Mammary epithelial cell (primary cell): ENCODE results near the gene C10orf95.

ENCODE experiments used
- EZH2 ChIP-seq: IDR thresholded peaks from 2 replicates; pipeline ENCODE4 v1.6.1; 2012; ENCODE audit warnings: low read length, inconsistent platforms, borderline replicate concordance
- TF ChIP-seq, protein P1 (sequence below), 2 donors: IDR thresholded peaks in 1 of 2; conservative IDR thresholded peaks in 1 of 2; 2 replicates each; pipeline ENCODE4 v1.5.1; 2011 to 2012; ENCODE audit warnings: inconsistent platforms in 2 of 2, low read length in 2 of 2, mild to moderate bottlenecking in 2 of 2, control low read depth in 1 of 2, low read depth in 1 of 2; ENCODE audit not compliant: insufficient read depth in 1 of 2; ENCODE audit errors: extremely low read depth in 1 of 2

DNA sequence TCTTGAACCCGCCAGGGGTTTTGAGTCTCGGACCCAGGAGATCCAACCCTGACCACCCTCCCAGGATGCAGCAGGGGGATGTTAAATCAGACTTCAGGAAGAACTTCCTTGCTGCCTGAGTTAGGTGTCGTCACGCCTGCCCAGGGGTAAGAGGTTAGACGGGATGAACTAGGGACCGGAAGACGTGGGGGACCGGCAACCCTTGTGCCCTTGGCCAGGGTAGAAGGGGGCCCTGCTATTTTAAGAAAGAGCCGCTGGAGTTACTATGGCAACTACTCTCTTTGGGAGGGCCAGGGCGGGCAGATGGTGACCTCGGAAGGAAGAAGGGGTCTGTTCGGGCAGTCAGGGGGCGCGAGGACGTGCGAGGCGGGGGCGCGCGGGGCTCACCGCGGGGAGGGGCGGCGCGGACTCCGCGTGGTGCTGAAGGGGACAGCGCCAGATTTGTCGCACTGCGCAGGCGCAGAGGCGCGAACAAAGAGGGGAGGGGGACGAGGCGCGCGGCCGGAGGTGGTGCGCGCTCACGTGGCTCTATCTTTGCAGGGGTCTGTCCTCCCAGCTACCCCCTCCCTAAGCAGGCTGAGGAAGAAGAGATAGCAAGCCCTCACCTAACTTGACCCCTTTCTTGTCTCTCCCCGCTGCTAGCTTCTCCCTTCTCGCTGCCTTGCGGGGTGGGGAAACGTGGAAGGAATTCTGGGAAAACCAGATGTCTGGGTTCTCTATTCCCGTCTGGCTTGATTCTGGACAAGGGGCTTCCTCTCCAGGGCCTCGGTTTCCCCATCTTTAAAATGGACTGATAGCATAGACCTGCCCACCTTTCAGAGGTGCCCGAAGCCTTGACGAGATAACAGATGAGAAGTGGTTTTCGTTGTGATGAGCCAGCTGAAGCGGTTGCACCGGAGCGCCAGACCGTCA lies 31.8 kb downstream of the C10orf95 start:
- TF ChIP-seq, protein P1, sequence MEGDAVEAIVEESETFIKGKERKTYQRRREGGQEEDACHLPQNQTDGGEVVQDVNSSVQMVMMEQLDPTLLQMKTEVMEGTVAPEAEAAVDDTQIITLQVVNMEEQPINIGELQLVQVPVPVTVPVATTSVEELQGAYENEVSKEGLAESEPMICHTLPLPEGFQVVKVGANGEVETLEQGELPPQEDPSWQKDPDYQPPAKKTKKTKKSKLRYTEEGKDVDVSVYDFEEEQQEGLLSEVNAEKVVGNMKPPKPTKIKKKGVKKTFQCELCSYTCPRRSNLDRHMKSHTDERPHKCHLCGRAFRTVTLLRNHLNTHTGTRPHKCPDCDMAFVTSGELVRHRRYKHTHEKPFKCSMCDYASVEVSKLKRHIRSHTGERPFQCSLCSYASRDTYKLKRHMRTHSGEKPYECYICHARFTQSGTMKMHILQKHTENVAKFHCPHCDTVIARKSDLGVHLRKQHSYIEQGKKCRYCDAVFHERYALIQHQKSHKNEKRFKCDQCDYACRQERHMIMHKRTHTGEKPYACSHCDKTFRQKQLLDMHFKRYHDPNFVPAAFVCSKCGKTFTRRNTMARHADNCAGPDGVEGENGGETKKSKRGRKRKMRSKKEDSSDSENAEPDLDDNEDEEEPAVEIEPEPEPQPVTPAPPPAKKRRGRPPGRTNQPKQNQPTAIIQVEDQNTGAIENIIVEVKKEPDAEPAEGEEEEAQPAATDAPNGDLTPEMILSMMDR (conservative IDR thresholded peaks at IDR 0.05 in 1 of 2, IDR thresholded peaks at IDR 0.05 in 1 of 2; ENCODE audit: extremely low read depth in 1 of 2, insufficient read depth in 1 of 2, low read depth in 1 of 2, low read length in 2 of 2) = no peak
- TF ChIP-seq EZH2 = no peak
